ENCODE measurements around the gene PAK6. TPM values are rescaled to one million over a fixed set of nuclear protein-coding genes. Genes with fewer than 3 reads are reported as not detected.

The PAK6 gene
- total and polyA plus RNA-seq, 4 donors: 0.05 to 0.17 (median 0.10) TPM

DNA sequence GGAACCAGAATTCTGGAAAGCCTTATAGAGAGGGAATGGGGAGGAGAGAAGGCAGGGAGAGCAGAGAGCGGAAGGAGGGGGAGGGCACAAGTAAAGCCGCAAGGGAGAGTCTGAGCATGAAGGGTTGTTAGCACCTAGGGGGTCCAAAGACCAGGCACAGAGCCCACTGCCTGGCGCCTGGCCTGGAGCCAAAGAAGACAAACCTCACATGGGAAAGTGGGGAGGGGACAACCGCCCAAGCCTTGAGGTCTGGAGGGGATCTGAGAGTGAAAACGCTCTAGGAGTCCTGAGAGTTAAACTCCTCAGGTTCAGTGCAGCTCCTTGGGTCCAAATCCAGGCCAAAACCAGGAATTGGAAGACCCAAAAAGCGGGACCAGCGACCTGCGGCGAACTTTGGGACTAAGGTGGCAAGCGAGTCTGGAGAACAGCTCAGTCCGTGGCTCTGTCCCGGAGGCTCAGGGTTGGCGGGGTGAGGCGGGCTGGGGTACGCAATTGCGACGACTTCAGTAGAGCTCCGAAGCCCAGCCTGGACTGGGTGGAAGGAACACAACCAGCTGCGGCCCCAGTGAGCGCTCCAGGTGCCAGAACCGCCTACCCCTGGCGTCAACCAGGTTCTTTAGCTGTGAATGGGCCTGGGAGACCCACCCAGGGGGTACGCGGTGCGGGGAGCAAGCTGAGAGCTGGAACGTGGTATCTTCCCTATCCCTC, 83.8 kb downstream of the PAK6 start:
- Histone ChIP-seq H3K27me3 (ENCODE audit: control insufficient read depth in 4 of 4, insufficient read depth in 4 of 4, low read length in 3 of 4) (no peaks in the 10 kb centered on the region), H3K27ac (ENCODE audit: low read depth in 1 of 2, low read length in 2 of 2) (peak overlapping the region in 1 of 2 donors; percentile 56), H3K36me3 (ENCODE audit: control insufficient read depth in 4 of 4, insufficient read depth in 3 of 4, low read depth in 1 of 4, low read length in 3 of 4) (peaks cover 0 to 1% (median 0%) of the 10 kb centered on the region in 4 donors), H3K4me1 (ENCODE audit: control insufficient read depth in 4 of 4, insufficient read depth in 4 of 4, low read length in 3 of 4) (peaks cover 0 to 11% (median 6%) of the 10 kb centered on the region in 4 donors), H3K4me3 (ENCODE audit: low read depth in 1 of 3, low read length in 3 of 3) (peak overlapping the region in 2 of 3 donors; percentile 37 to 86), H3K9me3 (ENCODE audit: control insufficient read depth in 4 of 4, low read length in 3 of 4) (no peaks in the 10 kb centered on the region), H3K9ac (ENCODE audit: low read depth in 1 of 2, low read length in 2 of 2) (no peak overlapping the region)
- no peak for TF ChIP-seq NR2F2 (IDR thresholded peaks at IDR 0.05)
- TF ChIP-seq GABPA (IDR thresholded peaks at IDR 0.05 in 1 of 2, conservative IDR thresholded peaks at IDR 0.05 in 1 of 2): no peak
- TF ChIP-seq RAD21 (IDR thresholded peaks at IDR 0.05): no peak
- TF ChIP-seq FOXA1 (IDR thresholded peaks at IDR 0.05): no peak
- TF ChIP-seq, protein P1, sequence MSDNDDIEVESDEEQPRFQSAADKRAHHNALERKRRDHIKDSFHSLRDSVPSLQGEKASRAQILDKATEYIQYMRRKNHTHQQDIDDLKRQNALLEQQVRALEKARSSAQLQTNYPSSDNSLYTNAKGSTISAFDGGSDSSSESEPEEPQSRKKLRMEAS (IDR thresholded peaks at IDR 0.05): no peak
- TF ChIP-seq YY1 (IDR thresholded peaks at IDR 0.05): no peak
- TF ChIP-seq JUND (IDR thresholded peaks at IDR 0.05): no peak
- TF ChIP-seq TAF1 (conservative IDR thresholded peaks at IDR 0.05): no peak
- WGBS: 54% methylated on average over 26 of the region's 26 CpGs
- no peak for DNase-seq (ENCODE audit: low spot score)

DNA sequence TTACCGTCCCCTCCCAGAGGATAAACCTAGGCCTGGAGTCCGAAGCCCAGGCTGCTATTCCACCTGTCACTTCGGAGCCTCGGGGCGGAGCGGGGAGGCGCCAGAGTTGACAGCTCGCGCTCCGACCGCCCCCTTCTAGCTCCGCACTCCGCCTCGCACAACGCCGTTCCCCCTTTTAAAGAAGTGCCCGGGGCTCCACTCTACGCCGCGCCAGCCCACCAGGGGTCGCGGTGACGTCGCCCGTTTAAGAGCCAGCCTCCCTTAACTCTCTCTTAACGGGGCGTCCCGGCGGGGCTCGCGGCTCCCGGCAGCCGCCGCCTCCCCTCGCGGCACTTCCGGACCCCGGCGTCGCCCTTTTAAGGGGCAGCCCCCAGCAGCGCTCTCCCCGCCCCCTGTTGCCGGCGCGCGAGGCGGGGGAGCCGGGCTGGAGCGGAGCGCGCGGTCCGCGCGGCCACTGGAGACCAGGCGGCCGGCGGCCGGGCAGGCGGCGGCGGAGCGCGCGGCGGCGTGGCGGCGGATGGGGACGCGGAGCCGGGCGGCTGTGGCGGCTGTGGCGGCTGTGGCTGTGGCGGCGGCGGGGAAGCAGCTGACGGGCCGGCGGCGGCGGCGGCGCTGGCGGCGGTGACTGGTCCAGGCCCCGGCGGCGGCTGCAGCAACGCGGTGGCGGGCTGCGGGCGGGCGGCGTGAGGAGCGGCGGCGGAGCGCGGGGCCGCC, 84.5 kb downstream of the PAK6 start, which contains the start of gene INAFM2:
Gene INAFM2 (plus strand): TSS at position 454 of the 714 bp plus-strand sequence. CDS start 364 bp downstream, outside the sequence.
- H3K36me3 ChIP-seq (ENCODE audit: control insufficient read depth in 4 of 4, insufficient read depth in 3 of 4, low read depth in 1 of 4, low read length in 3 of 4): peaks cover 0 to 1% (median 0%) of the 10 kb centered on the region in 4 donors
- under 1% methylated on average over 103 of the region's 103 CpGs for WGBS
- H3K9ac ChIP-seq (ENCODE audit: low read depth in 1 of 2, low read length in 2 of 2): no peak within 1 kb of the TSS
- peak within 1 kb of the TSS; percentile 25 to 86 (median 74) for H3K4me3 ChIP-seq (ENCODE audit: low read depth in 1 of 3, low read length in 3 of 3)
- peak; percentile 89 for DNase-seq (ENCODE audit: low spot score)
- H3K9me3 ChIP-seq (ENCODE audit: control insufficient read depth in 4 of 4, low read length in 3 of 4): no peaks in the 10 kb centered on the region
- H3K27ac ChIP-seq (ENCODE audit: low read depth in 1 of 2, low read length in 2 of 2): peak within 1 kb of the TSS; percentile 19 to 56
- TF ChIP-seq NR2F2 (IDR thresholded peaks at IDR 0.05) (no peak), RAD21 (IDR thresholded peaks at IDR 0.05) (peak; percentile 49 to 61), TAF1 (conservative IDR thresholded peaks at IDR 0.05) (no peak), FOXA2 (IDR thresholded peaks at IDR 0.05) (no peak), YY1 (IDR thresholded peaks at IDR 0.05) (peak; percentile 63), HNF4A (conservative IDR thresholded peaks at IDR 0.05) (peak in 1 of 2 donors; percentile 31), FOXA1 (IDR thresholded peaks at IDR 0.05) (no peak), EGR1 (IDR thresholded peaks at IDR 0.05; ENCODE audit: low read depth in 2 of 2) (peak in 1 of 2 donors; percentile 63), GABPA (IDR thresholded peaks at IDR 0.05 in 1 of 2, conservative IDR thresholded peaks at IDR 0.05 in 1 of 2) (peak in 1 of 2 donors; percentile 40), SP1 (IDR thresholded peaks at IDR 0.05) (peak; percentile 60), HNF4G (IDR thresholded peaks at IDR 0.05) (no peak), RXRA (IDR thresholded peaks at IDR 0.05) (no peak), JUND (IDR thresholded peaks at IDR 0.05) (no peak)
- TF ChIP-seq, protein P2, sequence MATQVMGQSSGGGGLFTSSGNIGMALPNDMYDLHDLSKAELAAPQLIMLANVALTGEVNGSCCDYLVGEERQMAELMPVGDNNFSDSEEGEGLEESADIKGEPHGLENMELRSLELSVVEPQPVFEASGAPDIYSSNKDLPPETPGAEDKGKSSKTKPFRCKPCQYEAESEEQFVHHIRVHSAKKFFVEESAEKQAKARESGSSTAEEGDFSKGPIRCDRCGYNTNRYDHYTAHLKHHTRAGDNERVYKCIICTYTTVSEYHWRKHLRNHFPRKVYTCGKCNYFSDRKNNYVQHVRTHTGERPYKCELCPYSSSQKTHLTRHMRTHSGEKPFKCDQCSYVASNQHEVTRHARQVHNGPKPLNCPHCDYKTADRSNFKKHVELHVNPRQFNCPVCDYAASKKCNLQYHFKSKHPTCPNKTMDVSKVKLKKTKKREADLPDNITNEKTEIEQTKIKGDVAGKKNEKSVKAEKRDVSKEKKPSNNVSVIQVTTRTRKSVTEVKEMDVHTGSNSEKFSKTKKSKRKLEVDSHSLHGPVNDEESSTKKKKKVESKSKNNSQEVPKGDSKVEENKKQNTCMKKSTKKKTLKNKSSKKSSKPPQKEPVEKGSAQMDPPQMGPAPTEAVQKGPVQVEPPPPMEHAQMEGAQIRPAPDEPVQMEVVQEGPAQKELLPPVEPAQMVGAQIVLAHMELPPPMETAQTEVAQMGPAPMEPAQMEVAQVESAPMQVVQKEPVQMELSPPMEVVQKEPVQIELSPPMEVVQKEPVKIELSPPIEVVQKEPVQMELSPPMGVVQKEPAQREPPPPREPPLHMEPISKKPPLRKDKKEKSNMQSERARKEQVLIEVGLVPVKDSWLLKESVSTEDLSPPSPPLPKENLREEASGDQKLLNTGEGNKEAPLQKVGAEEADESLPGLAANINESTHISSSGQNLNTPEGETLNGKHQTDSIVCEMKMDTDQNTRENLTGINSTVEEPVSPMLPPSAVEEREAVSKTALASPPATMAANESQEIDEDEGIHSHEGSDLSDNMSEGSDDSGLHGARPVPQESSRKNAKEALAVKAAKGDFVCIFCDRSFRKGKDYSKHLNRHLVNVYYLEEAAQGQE (IDR thresholded peaks at IDR 0.05): peak; percentile 53
- TF ChIP-seq, protein P3, sequence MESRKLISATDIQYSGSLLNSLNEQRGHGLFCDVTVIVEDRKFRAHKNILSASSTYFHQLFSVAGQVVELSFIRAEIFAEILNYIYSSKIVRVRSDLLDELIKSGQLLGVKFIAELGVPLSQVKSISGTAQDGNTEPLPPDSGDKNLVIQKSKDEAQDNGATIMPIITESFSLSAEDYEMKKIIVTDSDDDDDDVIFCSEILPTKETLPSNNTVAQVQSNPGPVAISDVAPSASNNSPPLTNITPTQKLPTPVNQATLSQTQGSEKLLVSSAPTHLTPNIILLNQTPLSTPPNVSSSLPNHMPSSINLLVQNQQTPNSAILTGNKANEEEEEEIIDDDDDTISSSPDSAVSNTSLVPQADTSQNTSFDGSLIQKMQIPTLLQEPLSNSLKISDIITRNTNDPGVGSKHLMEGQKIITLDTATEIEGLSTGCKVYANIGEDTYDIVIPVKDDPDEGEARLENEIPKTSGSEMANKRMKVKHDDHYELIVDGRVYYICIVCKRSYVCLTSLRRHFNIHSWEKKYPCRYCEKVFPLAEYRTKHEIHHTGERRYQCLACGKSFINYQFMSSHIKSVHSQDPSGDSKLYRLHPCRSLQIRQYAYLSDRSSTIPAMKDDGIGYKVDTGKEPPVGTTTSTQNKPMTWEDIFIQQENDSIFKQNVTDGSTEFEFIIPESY (IDR thresholded peaks at IDR 0.05): no peak
- TF ChIP-seq, protein P4, sequence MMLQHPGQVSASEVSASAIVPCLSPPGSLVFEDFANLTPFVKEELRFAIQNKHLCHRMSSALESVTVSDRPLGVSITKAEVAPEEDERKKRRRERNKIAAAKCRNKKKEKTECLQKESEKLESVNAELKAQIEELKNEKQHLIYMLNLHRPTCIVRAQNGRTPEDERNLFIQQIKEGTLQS (IDR thresholded peaks at IDR 0.05): no peak
- TF ChIP-seq, protein P5, sequence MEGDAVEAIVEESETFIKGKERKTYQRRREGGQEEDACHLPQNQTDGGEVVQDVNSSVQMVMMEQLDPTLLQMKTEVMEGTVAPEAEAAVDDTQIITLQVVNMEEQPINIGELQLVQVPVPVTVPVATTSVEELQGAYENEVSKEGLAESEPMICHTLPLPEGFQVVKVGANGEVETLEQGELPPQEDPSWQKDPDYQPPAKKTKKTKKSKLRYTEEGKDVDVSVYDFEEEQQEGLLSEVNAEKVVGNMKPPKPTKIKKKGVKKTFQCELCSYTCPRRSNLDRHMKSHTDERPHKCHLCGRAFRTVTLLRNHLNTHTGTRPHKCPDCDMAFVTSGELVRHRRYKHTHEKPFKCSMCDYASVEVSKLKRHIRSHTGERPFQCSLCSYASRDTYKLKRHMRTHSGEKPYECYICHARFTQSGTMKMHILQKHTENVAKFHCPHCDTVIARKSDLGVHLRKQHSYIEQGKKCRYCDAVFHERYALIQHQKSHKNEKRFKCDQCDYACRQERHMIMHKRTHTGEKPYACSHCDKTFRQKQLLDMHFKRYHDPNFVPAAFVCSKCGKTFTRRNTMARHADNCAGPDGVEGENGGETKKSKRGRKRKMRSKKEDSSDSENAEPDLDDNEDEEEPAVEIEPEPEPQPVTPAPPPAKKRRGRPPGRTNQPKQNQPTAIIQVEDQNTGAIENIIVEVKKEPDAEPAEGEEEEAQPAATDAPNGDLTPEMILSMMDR (IDR thresholded peaks at IDR 0.05; ENCODE audit: low read depth, low read length, missing input control): peak; percentile 50
- TF ChIP-seq, protein P1 (IDR thresholded peaks at IDR 0.05): peak; percentile 73
- peaks cover 0 to 11% (median 6%) of the 10 kb centered on the region in 4 donors for H3K4me1 ChIP-seq (ENCODE audit: control insufficient read depth in 4 of 4, insufficient read depth in 4 of 4, low read length in 3 of 4)
- H3K27me3 ChIP-seq (ENCODE audit: control insufficient read depth in 4 of 4, insufficient read depth in 4 of 4, low read length in 3 of 4): no peaks in the 10 kb centered on the region

Data from liver (tissue), 9 donors.